ENCODE results near the gene MYO1D. TPM values are rescaled to one million over a fixed set of nuclear protein-coding genes. Genes with fewer than 3 reads are reported as not detected.

MYO1D gene
- total RNA-seq, 1 experiment from 2014 or later: 23.5 TPM

DNA sequence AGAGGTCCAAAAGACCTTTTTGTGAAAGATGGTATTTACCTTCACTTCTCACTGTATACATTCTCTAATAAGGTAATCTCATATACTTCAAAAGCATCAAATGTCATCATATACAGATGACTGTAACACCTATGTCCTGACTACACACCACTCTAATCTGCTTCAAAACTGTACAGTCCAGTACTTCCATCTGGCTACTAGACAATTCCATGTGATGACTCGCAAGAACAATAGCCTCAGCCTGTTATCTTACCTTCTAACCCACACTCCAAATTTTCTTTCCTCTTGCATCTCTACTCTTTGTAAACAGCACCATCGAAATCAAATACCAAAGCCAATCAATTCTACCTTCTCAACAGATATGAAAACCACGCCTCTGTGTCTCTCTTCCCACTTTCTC, 24.1 kb downstream of the MYO1D start:
- Histone ChIP-seq H3K9ac (ENCODE audit: low read length) (no peak overlapping the region), H3K4me2 (ENCODE audit: low read length) (no peak overlapping the region), H3F3A (ENCODE audit: low read length, unreplicated experiment) (no peaks in the 10 kb centered on the region), H3K9me3 (ENCODE audit: low read length) (no peaks in the 10 kb centered on the region), H3K27me3 (ENCODE audit: low read length) (no peaks in the 10 kb centered on the region), H4K20me1 (ENCODE audit: low read length) (no peaks in the 10 kb centered on the region; the same call in 1 of the 2 replicates), H3K4me3 (ENCODE audit: low read length) (no peak overlapping the region), H3K9me2 (replicated peaks; ENCODE audit: low read length) (no peaks in the 10 kb centered on the region), H3K27ac (ENCODE audit: low read length) (no peak overlapping the region), H2AFZ (ENCODE audit: low read length) (no peak overlapping the region), H3K36me3 (ENCODE audit: low read depth, low read length) (no peaks in the 10 kb centered on the region), H3K4me1 (ENCODE audit: insufficient read depth, low read length) (peaks cover 32% of the 10 kb centered on the region), H3K79me2 (ENCODE audit: low read length) (0 out of 2 replicates have a peak, but pooled peaks cover 16% of the 10 kb centered on the region)
- DNase-seq (peak; percentile 35), ATAC-seq (peak; percentile 28; the same call in 1 of the 2 replicates)
- TF ChIP-seq EZH2phosphoT487 (IDR thresholded peaks at IDR 0.05; ENCODE audit: borderline replicate concordance, low read length) (no peak), EZH2 (IDR thresholded peaks at IDR 0.05; ENCODE audit: low read length, unreplicated experiment) (no peak)
- TF ChIP-seq, protein P1, sequence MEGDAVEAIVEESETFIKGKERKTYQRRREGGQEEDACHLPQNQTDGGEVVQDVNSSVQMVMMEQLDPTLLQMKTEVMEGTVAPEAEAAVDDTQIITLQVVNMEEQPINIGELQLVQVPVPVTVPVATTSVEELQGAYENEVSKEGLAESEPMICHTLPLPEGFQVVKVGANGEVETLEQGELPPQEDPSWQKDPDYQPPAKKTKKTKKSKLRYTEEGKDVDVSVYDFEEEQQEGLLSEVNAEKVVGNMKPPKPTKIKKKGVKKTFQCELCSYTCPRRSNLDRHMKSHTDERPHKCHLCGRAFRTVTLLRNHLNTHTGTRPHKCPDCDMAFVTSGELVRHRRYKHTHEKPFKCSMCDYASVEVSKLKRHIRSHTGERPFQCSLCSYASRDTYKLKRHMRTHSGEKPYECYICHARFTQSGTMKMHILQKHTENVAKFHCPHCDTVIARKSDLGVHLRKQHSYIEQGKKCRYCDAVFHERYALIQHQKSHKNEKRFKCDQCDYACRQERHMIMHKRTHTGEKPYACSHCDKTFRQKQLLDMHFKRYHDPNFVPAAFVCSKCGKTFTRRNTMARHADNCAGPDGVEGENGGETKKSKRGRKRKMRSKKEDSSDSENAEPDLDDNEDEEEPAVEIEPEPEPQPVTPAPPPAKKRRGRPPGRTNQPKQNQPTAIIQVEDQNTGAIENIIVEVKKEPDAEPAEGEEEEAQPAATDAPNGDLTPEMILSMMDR (conservative IDR thresholded peaks at IDR 0.05; ENCODE audit: low read depth, low read length): no peak
- intact Hi-C loops (cut with micrococcal nuclease): no loop called here
- CTCF ChIA-PET: no interaction called here
- POLR2A ChIA-PET (ENCODE audit: unreplicated experiment): no interaction called here
- no TSS peak for BruUV-seq (replicated peaks)

DNA sequence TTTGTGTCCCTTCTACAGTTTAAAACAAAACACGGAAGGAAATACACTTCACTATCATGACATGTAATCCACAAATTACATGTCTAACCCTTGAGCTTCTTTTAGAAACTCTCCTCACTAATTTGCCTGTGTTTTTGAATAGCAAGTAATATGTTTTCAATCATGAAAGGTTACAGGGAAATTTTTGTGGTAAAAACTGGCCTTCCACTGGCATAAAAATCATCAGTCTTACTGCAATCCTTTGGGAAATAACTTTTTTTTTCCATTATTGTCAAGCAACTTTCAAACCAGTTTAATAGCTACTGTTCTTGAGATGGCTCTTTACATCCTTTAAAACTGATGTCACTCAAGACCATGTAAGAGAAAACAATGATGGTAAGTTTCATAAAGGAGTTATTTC, 27.0 kb downstream of the MYO1D start:
- TF ChIP-seq EZH2phosphoT487 (IDR thresholded peaks at IDR 0.05; ENCODE audit: borderline replicate concordance, low read length): no peak
- TF ChIP-seq, protein P1 (conservative IDR thresholded peaks at IDR 0.05; ENCODE audit: low read depth, low read length): no peak
- TF ChIP-seq EZH2 (IDR thresholded peaks at IDR 0.05; ENCODE audit: low read length, unreplicated experiment): no peak
- Histone ChIP-seq H3K79me2 (ENCODE audit: low read length) (0 out of 2 replicates have a peak, but pooled peaks cover 16% of the 10 kb centered on the region), H3K9me3 (ENCODE audit: low read length) (no peaks in the 10 kb centered on the region), H3K4me1 (ENCODE audit: insufficient read depth, low read length) (peaks cover 20% of the 10 kb centered on the region), H3K36me3 (ENCODE audit: low read depth, low read length) (no peaks in the 10 kb centered on the region), H3F3A (ENCODE audit: low read length, unreplicated experiment) (no peaks in the 10 kb centered on the region), H3K9me2 (replicated peaks; ENCODE audit: low read length) (no peaks in the 10 kb centered on the region), H4K20me1 (ENCODE audit: low read length) (no peaks in the 10 kb centered on the region; the same call in 1 of the 2 replicates), H2AFZ (ENCODE audit: low read length) (no peak overlapping the region), H3K4me2 (ENCODE audit: low read length) (no peak overlapping the region), H3K9ac (ENCODE audit: low read length) (no peak overlapping the region), H3K27me3 (ENCODE audit: low read length) (no peaks in the 10 kb centered on the region), H3K4me3 (ENCODE audit: low read length) (no peak overlapping the region), H3K27ac (ENCODE audit: low read length) (no peak overlapping the region)
- CTCF ChIA-PET: no interaction called here
- BruUV-seq (replicated peaks): no TSS peak
- intact Hi-C loops (cut with micrococcal nuclease): no loop called here
- no peak for ATAC-seq
- POLR2A ChIA-PET (ENCODE audit: unreplicated experiment): no interaction called here
- DNase-seq: no peak

DNA sequence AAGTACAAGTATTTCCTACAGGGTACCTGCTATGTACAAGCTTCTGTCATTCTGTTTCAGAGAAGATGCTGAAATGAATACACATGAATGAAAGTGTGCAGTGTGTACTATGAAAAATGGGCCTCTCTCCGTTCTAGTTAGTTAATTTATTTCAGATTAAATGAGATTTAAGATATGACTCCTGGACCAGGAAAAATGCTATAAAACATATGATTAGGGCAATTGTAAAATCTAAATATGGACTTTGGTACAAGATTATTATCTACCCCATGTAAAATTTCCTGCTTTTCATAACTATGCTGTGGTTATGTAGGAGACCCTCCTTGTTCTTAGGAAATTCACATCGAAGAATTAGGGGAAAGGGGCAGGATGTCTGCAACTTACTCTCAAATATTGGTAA, 28.9 kb downstream of the MYO1D start:
- H3K9me2 ChIP-seq (replicated peaks; ENCODE audit: low read length): no peaks in the 10 kb centered on the region
- no peaks in the 10 kb centered on the region; the same call in 1 of the 2 replicates for H4K20me1 ChIP-seq (ENCODE audit: low read length)
- H3K9me3 ChIP-seq (ENCODE audit: low read length): no peaks in the 10 kb centered on the region
- TF ChIP-seq EZH2phosphoT487 (IDR thresholded peaks at IDR 0.05; ENCODE audit: borderline replicate concordance, low read length): no peak
- TF ChIP-seq, protein P1 (conservative IDR thresholded peaks at IDR 0.05; ENCODE audit: low read depth, low read length): no peak
- TF ChIP-seq EZH2 (IDR thresholded peaks at IDR 0.05; ENCODE audit: low read length, unreplicated experiment): no peak
- CTCF ChIA-PET: no interaction called here
- H3K27me3 ChIP-seq (ENCODE audit: low read length): no peaks in the 10 kb centered on the region
- no peak for ATAC-seq
- no peaks in the 10 kb centered on the region for H3K36me3 ChIP-seq (ENCODE audit: low read depth, low read length)
- POLR2A ChIA-PET (ENCODE audit: unreplicated experiment): no interaction called here
- H3F3A ChIP-seq (ENCODE audit: low read length, unreplicated experiment): no peaks in the 10 kb centered on the region
- intact Hi-C loops (cut with micrococcal nuclease): no loop called here
- H3K4me2 ChIP-seq (ENCODE audit: low read length): no peak overlapping the region
- BruUV-seq (replicated peaks): no TSS peak
- H3K4me3 ChIP-seq (ENCODE audit: low read length): no peak overlapping the region
- no peak overlapping the region for H2AFZ ChIP-seq (ENCODE audit: low read length)
- DNase-seq: no peak
- peaks cover 1% of the 10 kb centered on the region; the same call in 1 of the 2 replicates for H3K4me1 ChIP-seq (ENCODE audit: insufficient read depth, low read length)
- H3K79me2 ChIP-seq (ENCODE audit: low read length): 0 out of 2 replicates have a peak, but pooled peaks cover 8% of the 10 kb centered on the region
- no peak overlapping the region for H3K9ac ChIP-seq (ENCODE audit: low read length)
- H3K27ac ChIP-seq (ENCODE audit: low read length): no peak overlapping the region
